CD4-positive, alpha-beta T cell treated with Interleukin-15 for 1 hour (primary cell): ENCODE measurements around the gene DDRGK1.

Source experiments
- DNase-seq: peaks from one replicate; pipeline ENCODE4 v3.0.0-alpha.2; 2020

DDRGK1 gene

DNA sequence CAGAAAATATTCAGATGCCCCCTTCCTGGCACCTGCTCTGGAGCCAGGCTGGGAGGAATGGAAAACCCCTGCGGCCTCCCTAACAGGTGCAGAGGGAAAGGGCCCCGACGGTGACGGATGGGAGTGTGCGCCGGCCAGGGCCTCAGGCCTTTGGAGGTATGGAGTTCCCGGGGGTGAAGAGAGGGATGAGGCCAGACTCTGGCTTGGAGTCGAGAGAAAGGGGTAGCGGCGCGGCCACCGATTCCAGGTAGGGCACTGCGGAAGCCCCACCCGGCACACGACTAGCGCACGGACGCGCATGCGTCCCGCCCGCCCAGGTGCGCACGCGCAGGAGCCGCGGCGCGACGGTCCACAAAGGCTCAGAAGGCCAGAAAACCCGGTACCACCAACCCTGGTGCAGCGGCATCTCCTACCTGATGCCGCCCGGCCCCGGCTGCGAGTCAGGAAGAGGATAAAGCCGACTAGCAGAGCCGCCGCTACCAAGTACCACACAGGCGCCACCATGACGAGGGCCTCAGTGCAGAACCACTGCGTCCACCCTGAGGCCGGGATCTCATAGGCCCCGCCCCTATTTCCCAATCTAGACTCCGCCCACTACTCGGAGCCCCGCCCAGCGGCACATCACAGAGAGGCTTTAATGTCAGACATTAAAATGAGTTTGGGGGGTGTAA lies at the start of gene DDRGK1:
TSS of gene DDRGK1 (minus strand) at position 559 of the 671 bp plus-strand sequence. CDS start at position 504, 55 bp downstream.
- peak; percentile 89 for DNase-seq

DNA sequence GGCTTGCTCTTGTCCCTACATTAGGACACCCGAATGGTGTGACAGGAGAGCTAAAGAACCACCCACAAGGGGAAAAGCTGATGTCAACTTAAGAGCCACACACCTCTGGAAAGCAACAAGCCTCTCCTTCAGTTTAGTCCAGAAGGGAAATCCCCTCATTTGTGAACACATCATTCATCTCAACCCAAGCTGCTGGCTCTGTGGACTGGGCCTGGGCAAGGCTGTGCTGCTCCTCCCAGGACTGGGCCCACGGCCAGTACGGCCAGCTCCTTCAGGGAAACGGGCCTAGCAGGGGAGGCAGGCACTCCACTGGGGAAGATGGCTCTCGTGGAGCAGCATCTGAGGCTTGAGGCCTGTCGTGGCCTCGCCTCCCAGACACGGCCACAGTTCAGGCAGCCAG lies 47.3 kb upstream of the DDRGK1 start:
- no peak for DNase-seq

DNA sequence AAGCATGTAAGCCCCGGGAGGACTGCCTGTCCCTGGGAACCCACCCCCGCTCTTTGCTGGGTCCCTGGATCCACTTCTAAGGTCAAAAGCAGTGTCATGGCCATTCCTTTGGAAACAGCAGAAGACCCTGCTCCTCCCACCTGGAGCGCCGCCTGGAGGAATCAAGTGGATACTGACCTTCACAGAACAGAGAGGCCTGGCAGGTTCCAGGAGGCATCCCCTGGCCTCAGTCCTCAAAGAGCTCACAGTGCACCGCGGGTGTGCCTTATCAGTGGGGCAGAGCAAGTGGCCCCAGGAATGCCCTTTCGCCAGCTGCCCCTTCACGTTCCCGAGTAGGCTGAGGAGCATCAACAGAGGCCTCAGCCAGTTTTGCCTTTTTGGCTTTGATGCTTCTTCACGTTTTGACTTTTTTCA lies 45.6 kb upstream of the DDRGK1 start:
- DNase-seq = no peak

DNA sequence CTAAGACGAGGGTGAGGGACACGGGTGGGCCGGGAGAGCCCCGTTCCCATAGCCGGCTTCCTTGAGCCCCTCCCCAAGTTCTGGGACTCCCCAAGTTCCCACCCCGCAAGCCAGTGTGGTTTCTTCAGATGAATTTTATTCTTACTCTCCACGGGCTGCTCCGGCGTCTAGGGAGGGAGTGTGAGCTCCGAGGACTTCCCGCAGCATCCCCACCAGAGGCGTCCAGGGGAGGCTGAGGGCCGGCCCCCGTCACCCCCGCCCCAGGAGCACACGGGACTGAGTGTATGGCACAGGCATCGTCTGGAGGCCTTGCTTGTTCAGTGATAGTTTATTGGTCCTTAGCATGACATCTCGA lies 44.5 kb upstream of the DDRGK1 start:
- no peak for DNase-seq

DNA sequence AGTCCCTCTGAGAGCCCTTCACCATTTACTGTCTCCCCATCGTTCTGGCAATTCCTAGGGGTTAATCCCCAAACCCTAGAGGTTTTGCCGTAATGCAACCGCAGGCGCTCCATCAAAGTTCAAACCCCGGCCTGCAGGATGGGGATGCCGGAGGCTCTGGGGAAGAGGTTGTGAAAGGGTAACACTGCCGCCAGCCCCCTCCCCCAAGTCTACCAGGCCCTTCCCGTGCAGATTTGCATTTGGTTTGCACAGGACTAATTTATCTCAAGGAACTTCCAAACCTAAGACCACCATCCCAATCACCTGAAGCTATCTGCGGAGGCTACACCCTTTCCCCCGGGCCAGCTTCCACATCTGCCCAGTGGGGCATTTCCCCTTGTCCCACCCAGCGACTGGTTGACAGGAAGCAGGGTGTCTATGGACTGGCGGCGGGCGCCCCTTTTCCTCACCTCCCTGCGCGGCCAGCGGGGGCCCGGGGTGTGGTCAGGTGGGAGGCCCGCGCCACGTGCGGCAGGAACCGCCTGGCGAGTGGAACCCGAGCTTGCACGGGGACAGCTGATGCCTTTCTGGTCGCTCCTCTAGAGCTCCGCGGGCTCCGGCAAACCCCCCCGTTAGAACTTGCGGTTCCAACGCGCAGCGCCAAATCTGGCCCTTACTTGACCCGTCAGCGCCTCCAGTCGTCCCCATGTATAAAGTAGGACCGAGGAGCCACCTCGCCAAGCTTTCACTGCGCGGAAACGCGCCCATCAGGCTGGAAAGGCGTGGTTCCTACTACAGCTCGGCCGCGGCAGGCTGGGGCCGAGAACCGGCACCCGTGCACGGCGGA lies 43.9 kb upstream of the DDRGK1 start:
- DNase-seq = no peak

DNA sequence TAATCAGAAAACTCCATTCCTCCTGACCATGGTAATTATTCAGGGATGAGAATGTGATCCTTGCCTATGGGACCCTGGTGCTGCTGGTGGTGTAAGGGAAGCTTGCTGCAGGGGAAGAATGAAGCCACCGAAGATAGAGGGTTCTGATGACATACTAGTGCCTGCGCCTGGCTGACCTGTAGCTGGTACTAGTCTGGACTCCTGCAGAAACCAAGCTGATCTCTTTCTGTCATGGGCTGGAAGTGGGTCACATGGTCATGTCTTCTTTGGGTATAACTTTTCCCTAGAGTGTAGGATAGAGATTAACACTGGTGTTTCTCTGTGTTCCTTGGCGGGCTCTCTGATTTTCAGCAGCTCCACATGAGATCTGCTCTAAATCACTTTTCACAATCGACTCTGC lies 43.2 kb upstream of the DDRGK1 start:
- no peak for DNase-seq

DNA sequence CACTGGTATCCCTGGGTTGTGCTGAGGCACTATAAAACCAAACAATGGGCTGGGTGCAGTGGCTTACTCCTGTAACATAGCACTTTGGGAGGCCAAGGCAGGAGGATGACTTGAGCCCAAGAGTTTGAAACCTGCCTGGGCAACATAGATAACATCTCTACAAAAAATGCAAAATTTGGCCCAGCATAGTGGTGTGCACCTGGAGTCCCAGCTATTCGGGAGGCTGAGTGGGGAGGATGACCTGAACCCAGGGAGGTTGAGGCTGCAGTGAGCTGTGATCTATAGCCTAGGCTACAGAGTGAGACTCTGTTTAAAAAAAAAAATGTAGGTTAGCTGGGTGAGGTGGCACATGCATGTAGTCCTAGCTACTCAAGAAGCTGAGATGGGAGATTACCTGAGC lies 42.2 kb upstream of the DDRGK1 start:
- no peak for DNase-seq

DNA sequence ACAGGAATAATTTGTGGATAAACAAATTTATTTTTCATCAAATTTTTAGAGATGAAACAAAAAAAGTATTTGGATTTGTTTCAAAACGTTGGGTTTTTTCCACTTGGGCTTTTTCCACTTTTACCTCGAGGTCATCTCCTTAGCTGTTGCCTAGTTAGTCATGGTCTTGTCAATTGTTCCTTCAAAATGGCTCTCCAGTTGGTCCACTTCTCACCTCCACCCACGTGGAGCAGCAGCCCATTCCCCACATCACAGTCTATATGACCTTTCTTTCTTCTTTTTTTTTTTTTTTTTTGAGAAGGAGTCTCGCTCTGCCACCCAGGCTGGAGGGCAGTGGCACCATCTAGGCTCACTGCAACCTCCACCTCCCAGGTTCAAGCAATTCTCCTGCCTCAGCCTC lies 41.2 kb upstream of the DDRGK1 start:
- DNase-seq = no peak

DNA sequence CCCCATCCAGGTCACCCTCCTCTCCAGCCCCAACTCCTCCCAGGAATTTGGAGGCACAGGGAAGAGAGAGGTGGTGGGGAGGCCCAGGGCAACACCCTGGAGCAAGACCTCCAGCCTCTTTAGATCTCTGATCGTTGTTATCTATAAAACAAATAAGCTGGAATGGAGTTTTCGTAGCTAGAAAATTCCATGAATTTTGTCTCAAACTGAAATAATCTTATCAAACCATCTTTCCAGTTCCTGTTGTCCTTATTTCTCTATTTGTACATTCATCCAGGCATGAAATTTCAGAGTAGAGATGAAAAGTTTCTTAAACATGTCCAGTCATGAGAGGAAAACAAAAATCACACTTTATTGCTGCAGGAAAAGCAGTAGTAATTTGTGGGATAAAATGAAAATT lies 40.7 kb upstream of the DDRGK1 start:
- DNase-seq = no peak

DNA sequence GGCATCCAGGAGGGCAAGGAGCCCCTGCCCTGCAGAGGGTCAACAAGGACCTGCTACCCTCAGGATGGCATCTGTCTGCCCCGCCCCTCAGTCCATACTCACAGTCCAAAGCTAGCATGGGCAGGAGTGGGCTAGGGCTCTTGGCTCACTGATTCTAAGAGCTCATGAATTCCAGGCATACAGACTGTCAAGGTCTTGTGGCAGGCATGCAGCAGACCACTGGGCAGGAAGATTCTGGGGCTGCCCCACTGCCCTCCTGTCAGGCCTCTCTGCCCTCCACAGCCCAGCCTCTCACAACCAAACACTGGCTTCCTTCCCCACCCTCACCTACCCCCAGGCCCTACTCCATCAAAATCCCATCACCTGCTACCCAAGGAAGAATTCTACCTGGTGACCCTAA lies 40.1 kb upstream of the DDRGK1 start:
- no peak for DNase-seq

DNA sequence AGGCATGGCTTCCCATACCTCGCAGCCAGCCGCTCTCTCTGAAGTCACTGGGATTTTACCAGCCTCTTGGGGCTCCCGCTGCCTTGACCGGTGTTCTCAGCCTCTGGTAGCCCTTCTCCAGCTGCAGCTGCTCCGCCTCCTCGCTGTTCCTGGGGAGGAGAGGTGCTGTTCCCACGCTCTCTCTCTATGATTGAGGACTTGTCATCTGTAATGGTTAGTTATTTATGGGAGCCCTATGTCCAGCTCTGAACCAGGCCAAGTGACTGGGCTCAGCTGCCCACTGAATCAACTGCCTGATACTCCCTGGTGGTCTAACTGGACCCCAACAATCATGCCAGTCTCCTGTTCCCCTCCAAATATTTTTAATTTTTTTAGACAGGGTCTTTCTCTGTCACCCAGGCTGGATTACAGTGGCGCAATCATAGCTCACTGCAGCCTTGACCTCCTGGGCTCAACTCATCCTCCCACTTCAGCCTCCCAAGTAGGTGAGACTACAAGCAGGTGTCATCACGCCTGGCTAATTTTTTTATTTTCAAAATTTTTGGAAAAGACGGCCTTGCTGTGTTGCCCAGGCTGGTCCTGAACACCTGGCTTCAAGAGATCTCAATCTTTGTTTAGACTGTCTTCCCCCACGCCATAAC lies 39.4 kb upstream of the DDRGK1 start:
- DNase-seq = no peak

DNA sequence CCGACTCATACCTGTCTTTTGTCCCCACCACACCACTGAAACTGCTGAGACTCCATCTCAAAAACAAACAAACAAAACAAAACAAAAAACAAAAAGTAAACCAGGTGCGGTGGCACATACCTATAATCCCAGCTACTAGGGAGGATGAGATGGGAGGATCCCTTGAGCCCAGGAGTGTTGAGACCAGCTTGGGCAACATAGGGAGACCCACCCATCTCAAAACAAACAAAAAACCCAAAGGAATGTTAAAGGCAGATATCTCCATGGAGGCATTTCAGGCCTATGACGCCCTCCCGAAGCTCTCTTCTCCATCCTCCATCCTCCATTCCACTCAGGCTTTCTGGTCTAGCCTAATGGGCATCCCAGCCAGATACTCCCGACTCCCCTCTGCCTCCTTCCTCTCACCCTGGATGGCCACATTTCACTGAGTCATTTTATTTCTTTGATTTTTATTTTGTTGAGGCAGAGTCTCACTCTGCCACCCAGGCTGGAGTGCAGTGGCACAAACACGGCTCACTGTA lies 37.8 kb upstream of the DDRGK1 start:
- no peak for DNase-seq

DNA sequence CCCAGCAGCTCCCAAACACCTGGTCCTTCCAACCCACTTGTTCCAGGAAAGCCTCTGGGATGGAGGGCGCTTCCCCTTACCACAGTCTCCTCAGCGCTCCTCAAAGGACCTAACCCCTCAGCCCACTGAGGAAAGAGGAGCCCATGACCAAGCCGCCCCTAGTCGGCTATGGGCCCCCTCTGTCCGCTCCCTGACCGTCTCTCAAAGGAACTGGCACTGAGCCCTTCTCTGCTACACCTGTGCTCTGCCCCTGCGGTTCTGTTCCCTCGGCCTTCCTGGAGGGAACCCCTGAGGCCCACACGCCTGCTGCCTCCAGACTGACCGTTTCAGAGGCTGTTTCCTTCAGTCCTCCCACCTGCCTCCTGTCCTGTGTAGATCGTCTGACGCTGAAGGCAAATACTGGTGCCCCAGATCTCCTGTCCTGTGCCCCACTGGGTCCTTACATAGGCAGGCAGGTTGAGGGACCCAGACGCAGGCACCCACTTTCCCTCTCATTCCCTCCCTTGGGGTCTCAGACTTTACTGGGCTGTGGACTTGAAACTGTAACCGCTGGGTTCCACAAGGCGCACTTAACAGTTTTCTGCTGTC lies 36.4 kb upstream of the DDRGK1 start:
- DNase-seq = no peak

DNA sequence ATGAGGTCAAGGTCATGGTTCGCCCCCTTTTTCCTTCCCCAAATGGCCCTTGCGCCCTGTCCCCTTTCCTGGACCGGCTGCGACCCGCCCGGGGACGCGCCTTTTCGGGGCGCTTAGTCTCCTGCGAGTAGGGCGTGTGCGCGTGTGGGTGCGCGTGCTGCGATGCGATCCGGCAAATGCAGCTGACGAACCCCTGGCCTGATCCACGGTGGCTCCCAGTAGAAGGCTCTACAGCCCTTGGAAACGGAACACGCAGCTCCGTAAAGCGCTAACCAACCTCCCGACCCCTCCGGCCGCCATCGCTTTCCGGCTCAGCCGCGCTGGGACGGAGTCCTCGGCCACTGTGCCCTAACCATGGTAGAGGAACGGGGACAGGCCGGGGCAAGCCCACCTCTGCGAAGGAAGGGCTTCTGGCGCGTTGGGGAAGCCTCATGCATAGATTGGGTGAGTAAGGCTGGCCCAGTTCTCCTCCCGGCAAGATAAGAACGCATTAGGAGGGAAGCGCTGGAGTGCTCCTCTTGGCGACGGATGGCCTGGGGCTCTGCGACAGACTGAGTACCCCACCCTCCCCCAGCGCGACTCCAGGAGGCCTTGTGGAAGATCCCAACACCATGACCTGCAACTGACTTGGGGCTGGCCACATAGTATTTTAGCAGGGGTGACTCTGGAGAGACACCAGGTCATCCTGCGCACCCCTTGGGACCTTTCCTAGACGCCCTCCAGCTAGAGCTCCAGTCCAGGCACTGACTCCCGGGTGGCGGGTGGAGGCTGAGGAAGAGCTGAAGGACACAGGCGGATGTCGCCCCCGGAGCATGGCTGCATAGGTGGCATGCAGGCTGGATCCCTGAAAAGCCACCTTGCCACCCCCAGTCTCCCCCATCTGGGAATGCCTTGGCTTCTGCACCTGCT lies 35.6 kb upstream of the DDRGK1 start:
- DNase-seq = no peak

DNA sequence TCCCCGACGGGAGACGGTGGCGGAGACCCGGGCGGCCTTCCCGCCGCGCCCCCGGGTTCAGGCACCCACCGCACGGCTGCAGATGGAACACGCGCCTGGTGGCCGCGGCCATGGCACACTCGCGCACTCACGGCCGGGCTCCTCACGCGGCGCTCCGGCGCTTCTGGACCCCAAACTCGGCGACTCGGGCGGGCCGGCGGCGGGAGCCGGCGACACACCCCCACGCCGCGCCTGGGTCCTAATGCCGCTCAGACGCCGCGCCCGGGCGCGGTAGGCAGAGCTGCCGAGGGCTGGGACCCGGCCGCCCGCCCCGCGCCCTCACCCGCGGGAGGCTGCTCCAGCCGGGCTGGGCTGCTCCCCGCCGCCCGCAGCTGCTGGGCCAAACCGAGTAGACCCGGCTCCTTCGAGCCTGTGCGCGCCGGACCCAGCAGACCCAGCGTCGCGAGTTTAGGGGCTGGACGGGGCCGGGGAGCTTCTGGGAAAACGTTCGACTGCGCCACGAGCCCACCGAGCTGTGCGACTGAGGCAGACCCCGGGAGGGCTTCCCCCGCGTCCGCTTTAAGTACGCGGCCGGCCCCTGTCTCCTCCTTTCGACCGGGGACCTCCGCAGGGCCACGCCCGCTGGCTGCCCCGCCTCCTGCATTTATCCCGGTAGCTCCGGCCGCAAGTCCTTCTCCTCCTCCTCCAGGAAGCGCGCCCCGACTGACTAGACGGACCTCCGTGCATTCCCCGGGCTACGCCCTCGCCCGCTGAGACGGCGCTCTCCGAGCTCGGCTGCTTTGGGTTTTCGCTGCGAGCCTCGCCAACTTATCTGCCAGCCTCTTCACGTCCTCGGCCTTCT lies 34.8 kb upstream of the DDRGK1 start, which contains the start of gene SLC4A11:
TSS of gene SLC4A11 (minus strand) at position 165 of the 841 bp plus-strand sequence. CDS start at position 112, 53 bp downstream.
- no peak for DNase-seq

DNA sequence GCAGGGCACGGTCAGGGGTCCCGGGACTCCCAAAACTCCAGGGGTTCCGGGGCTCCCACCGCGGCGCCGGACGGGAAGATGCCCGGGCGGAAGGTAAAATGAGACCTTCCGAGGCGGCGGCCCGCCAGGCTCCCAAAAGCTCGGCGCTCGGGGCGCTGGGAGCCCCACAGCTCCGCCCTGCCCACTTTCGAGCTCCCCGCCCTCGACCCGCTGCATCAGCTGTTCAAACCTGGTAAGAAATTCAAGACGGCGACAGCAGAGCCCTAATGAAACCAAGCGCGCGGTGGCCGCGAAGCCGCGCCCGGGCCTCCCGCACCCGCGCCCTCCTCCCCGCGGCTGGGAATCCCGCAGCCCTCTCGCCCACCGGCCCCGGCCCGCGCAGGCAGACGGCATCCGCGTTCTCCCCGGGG lies 34.1 kb upstream of the DDRGK1 start:
- no peak for DNase-seq

DNA sequence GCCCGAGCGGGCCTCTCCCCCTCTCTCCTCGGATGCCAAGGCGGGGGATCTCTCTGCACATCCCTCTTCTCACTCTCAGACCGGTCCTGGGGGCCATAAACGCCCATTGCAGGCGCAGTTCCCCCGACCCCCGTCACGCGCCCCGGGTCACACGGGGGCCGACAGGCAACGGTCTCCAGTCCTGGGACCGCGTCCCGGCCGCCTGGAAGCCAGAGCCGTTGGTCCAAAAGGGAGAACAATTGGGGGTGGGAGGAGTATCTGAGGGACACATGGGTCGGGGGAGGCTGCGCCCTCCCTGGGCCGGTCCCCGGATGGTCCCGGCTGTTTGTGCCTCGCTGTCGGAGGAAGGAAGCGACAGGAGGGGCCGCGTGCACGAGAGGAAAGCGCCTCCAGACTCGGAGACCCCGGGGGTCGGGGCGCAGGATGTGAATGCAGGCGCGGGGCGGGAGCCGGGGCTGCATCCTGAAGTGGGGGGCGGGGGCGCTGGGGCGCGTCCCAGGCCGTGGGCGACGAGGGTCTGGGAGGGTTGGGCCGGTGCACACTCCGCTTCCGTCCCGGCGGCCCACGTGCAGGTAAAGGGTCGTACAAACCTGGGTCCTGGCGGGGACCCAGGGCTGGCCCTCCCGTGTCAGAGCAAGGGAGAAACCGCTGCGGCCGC lies 33.6 kb upstream of the DDRGK1 start:
- no peak for DNase-seq

DNA sequence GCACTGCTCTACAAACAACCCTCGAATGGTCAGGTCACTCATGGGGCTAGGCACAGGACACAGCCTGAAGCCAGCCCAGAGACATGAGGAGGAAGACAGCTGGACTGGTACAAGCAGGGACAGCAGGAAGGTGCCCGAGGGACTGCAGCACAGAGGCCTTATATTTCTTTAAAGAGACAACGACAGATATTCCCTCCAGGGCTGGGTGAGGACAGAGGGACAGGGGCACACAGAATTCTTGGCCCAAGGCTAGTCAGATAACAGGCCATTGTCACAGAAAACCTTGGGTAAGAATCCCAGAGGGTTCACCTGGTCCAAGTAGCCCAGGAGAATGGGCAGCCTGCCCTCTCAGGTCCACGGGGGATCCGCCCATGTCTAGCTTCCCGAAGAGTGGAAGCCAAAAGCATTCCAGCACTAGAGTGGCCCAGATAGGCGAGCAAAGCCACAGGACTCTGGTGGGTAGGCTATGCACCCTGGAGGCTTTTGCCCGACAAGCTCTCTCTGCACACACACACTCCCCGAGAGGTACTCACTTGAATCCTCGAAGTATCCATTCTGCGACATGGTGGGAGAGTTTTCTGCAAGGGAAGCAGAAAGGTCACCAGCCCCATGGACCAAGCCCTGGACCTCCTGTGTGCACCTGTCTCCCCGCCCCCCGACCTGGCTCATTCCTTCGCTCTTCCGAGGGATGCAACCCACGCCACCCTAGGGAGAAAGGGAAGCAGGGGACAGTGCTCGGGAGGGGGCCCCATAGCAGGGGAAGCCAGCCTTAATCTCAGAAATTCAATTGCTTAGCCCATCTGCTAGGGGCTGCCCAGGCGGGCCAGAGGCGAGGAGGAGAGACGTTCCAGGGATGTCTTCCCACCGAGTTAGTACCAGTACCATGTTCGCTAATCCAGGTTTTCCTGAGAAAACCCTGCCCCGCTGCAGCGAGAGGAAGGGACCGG lies 32.8 kb upstream of the DDRGK1 start:
- no peak for DNase-seq

DNA sequence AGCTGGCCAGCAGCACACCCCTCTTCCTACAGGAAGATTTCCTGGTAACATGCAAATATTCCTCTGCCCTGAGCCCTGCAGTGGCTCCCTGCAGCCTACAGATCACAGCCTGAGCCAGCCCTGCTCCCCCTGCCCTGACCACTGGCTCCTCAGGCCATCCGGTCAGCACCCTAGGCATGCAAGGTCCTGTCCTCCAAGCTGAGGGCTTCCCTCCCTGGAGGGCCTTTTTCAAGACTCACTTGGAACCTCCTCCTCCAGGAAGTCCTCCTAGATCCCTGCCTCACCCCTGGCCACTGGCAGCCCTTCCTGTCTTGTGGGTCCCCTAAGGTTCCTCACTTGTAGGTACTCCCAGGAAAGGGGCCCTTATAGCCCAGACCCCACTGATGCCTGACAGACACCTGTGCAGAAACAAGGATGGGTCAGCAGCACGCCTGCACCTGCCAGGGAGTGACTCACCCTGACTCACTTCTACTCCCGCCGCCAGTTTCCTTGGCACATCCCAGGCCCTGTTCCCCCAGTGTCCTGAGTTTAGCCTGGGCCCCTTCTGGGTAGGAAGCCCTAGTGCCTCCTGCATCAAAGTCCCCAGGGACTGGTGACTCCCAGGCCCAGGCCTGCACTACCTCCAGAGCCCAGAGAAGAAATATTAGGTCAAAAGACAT lies 31.3 kb upstream of the DDRGK1 start:
- peak; percentile 1 for DNase-seq
